Thyroid gland (tissue), 4 donors: ENCODE data around the gene SLC9C2.
"Not testable (repeated sequence)": the region's sequence is repeated elsewhere in the genome, so short reads cannot be mapped to it uniquely, and the experiment has no call there.

Source experiments
- CTCF ChIP-seq, 6 experiments: fragments of 200-600 bp in 3 of 6; fragments of 450-650 bp in 3 of 6; sonication (generic) in 3 of 6; IDR thresholded peaks; one replicate each; pipeline ENCODE4 v1.5.1; 2016 to 2019; ENCODE audit warnings: antibody characterized with exemption in 6 of 6, mild to moderate bottlenecking in 2 of 6, inconsistent platforms in 1 of 6, moderate library complexity in 1 of 6
- POLR2A ChIP-seq, 2 donors: fragments of 450-650 bp; IDR thresholded peaks; one replicate each; pipeline ENCODE4 v1.6.1; 2017; ENCODE audit warnings: antibody characterized with exemption in 2 of 2, mild to moderate bottlenecking in 2 of 2, moderate library complexity in 1 of 2

GRCh38 chr1:173642450-173643139 lies 39.7 kb upstream of the SLC9C2 start:
- TF ChIP-seq CTCF, POLR2A (IDR thresholded peaks at IDR 0.05): not testable (repeated sequence)
